H1 (cell line): ENCODE results near the gene F7. TPM values are rescaled to one million over a fixed set of nuclear protein-coding genes. Genes with fewer than 3 reads are reported as not detected.

Experiments used
- CTCF ChIA-PET: fragments of 300-600 bp; sonication (Branson Sonifier 250); formaldehyde crosslinking; loops from one replicate; lab custom pipeline; 2021; ENCODE audit not compliant: partially characterized antibody; lab: Charles Lee
- POLR2A ChIA-PET: fragments of 300-600 bp; sonication (Branson Sonifier 250); formaldehyde crosslinking; loops from one replicate; lab custom pipeline; 2021; ENCODE audit warnings: inconsistent platforms; ENCODE audit not compliant: partially characterized antibody; lab: Charles Lee
- DNase-seq, 2 experiments: peaks; one replicate each; pipeline versions ENCODE4 v3.0.0 to v3.0.0-alpha.2; 2010 to 2022; ENCODE audit warnings: low spot score in 2 of 2, low read depth in 1 of 2, mixed read lengths in 1 of 2
- FAIRE-seq: peaks from 2 replicates; lab custom pipeline; 2011; peaks lifted over from hg19 to GRCh38; lab: Jason Lieb, UNC
- H2AFZ ChIP-seq: 2 replicates; pipeline ENCODE4 v1.8.1; 2012; ENCODE audit warnings: low read length, inconsistent platforms
- H2AK5ac ChIP-seq: 2 replicates; pipeline ENCODE4 v1.6.1; 2013; ENCODE audit warnings: low read depth, low read length
- H2BK120ac ChIP-seq: replicated peaks from 2 replicates; pipeline ENCODE3; 2013; ENCODE audit warnings: low read depth, low read length, inconsistent platforms
- H2BK12ac ChIP-seq: 2 replicates; pipeline ENCODE4 v1.6.1; 2013; ENCODE audit warnings: low read depth, low read length
- H2BK15ac ChIP-seq: 2 replicates; pipeline ENCODE4 v1.6.1; 2013; ENCODE audit warnings: low read length
- H2BK20ac ChIP-seq: 2 replicates; pipeline ENCODE4 v1.6.1; 2013; ENCODE audit warnings: low read length
- H2BK5ac ChIP-seq: 2 replicates; pipeline ENCODE4 v1.6.1; 2013; ENCODE audit warnings: low read depth, low read length
- H3K14ac ChIP-seq: 2 replicates; pipeline ENCODE4 v1.6.1; 2013; ENCODE audit warnings: inconsistent platforms; ENCODE audit not compliant: insufficient read length
- H3K18ac ChIP-seq: 2 replicates; pipeline ENCODE4 v1.6.1; 2013; ENCODE audit warnings: low read length; ENCODE audit errors: extremely low read depth
- H3K23ac ChIP-seq: 2 replicates; pipeline ENCODE4 v1.6.1; 2013; ENCODE audit warnings: inconsistent platforms; ENCODE audit not compliant: insufficient read length
- H3K23me2 ChIP-seq: 2 replicates; pipeline ENCODE4 v1.6.1; 2013; ENCODE audit warnings: low read depth, low read length
- H3K27ac ChIP-seq: 2 replicates; pipeline ENCODE4 v1.6.1; 2011; ENCODE audit warnings: low read depth, low read length, inconsistent platforms
- H3K27me3 ChIP-seq, 4 experiments: replicated peaks in 1 of 4; 1 replicate in 1 of 4; 2 replicates in 3 of 4; pipeline versions ENCODE4 v1.6.1 to v1.8.1; 2011 to 2013; ENCODE audit warnings: low read length in 3 of 4, mild to moderate bottlenecking in 3 of 4, inconsistent platforms in 2 of 4, mixed read lengths in 2 of 4, moderate library complexity in 1 of 4; ENCODE audit not compliant: control insufficient read depth in 3 of 4, insufficient read depth in 3 of 4; ENCODE audit errors: extremely low read depth in 1 of 4
- H3K36me3 ChIP-seq, 4 experiments: 2 replicates each; pipeline versions ENCODE4 v1.6.1 to v1.8.1; 2011 to 2013; ENCODE audit warnings: mild to moderate bottlenecking in 4 of 4, low read length in 3 of 4, moderate library complexity in 2 of 4, control low read depth in 1 of 4, inconsistent platforms in 1 of 4; ENCODE audit not compliant: insufficient read depth in 4 of 4, control insufficient read depth in 2 of 4
- H3K4ac ChIP-seq: replicated peaks from 2 replicates; pipeline ENCODE3; 2013; ENCODE audit warnings: low read length, low read depth, mixed read lengths, inconsistent platforms; ENCODE audit not compliant: insufficient read length
- H3K4me1 ChIP-seq, 4 experiments: replicated peaks in 1 of 4; 1 replicate in 1 of 4; 2 replicates in 3 of 4; pipeline versions ENCODE4 v1.6.1 to v1.8.1; 2011 to 2013; ENCODE audit warnings: low read length in 3 of 4, inconsistent platforms in 2 of 4, mixed read lengths in 1 of 4; ENCODE audit not compliant: insufficient read depth in 4 of 4, control insufficient read depth in 3 of 4
- H3K4me2 ChIP-seq, 2 experiments: 2 replicates each; pipeline versions ENCODE4 v1.6.1 to v1.8.1; 2011 to 2013; ENCODE audit warnings: low read depth in 2 of 2, low read length in 2 of 2, control low read depth in 1 of 2, inconsistent platforms in 1 of 2, mild to moderate bottlenecking in 1 of 2; ENCODE audit not compliant: insufficient read depth in 1 of 2
- H3K4me3 ChIP-seq, 4 experiments: fragments of 200-600, 300-600 bp in 1 of 4; sonication (generic), shearing (Covaris generic), sonication (Bioruptor Twin) in 1 of 4; 2 replicates each; pipeline versions ENCODE4 v1.5.1 to v1.8.1; 2011 to 2016; ENCODE audit warnings: low read length in 4 of 4, low read depth in 3 of 4, control low read depth in 2 of 4, inconsistent platforms in 2 of 4, mild to moderate bottlenecking in 2 of 4, mixed read lengths in 1 of 4, moderate library complexity in 1 of 4; ENCODE audit not compliant: insufficient read depth in 2 of 4; ENCODE audit errors: extremely low read depth in 1 of 4
- H3K56ac ChIP-seq: replicated peaks from 2 replicates; pipeline ENCODE3; 2013; ENCODE audit warnings: low read depth, mild to moderate bottlenecking, mixed read lengths, low read length, inconsistent platforms; ENCODE audit not compliant: insufficient read length
- H3K79me1 ChIP-seq: 2 replicates; pipeline ENCODE4 v1.6.1; 2013; ENCODE audit warnings: low read depth, low read length, control low read depth
- H3K79me2 ChIP-seq, 2 experiments: 2 replicates each; pipeline versions ENCODE4 v1.6.1 to v1.8.1; 2012 to 2013; ENCODE audit warnings: low read length in 2 of 2, mild to moderate bottlenecking in 2 of 2, inconsistent platforms in 1 of 2; ENCODE audit not compliant: insufficient read depth in 2 of 2, control insufficient read depth in 1 of 2
- H3K9ac ChIP-seq, 4 experiments: replicated peaks in 1 of 4; 1 replicate in 1 of 4; 2 replicates in 3 of 4; pipeline versions ENCODE4 v1.6.1 to v1.8.1; 2011 to 2013; ENCODE audit warnings: low read depth in 3 of 4, low read length in 3 of 4, control low read depth in 2 of 4, mild to moderate bottlenecking in 2 of 4, moderate library complexity in 2 of 4, inconsistent platforms in 1 of 4; ENCODE audit errors: extremely low read depth in 1 of 4
- H3K9me3 ChIP-seq, 2 experiments: 2 replicates each; pipeline versions ENCODE4 v1.6.1 to v1.8.1; 2012 to 2013; ENCODE audit warnings: mild to moderate bottlenecking in 2 of 2, moderate library complexity in 2 of 2, control low read depth in 1 of 2, inconsistent platforms in 1 of 2, low read depth in 1 of 2, low read length in 1 of 2, mixed read lengths in 1 of 2; ENCODE audit not compliant: insufficient read depth in 2 of 2
- H4K20me1 ChIP-seq, 2 experiments: replicated peaks in 1 of 2; 2 replicates each; pipeline versions ENCODE3 to v1.8.1; 2011 to 2013; ENCODE audit warnings: inconsistent platforms in 2 of 2, low read length in 2 of 2, mild to moderate bottlenecking in 1 of 2; ENCODE audit not compliant: insufficient read depth in 2 of 2, control insufficient read depth in 1 of 2
- H4K5ac ChIP-seq: 2 replicates; pipeline ENCODE4 v1.6.1; 2013; ENCODE audit warnings: low read length, low read depth, mixed read lengths, inconsistent platforms; ENCODE audit not compliant: insufficient read length
- H4K8ac ChIP-seq: 2 replicates; pipeline ENCODE4 v1.8.0; 2013; ENCODE audit warnings: mild to moderate bottlenecking, moderate library complexity, low read length, inconsistent platforms; ENCODE audit not compliant: insufficient read depth; ENCODE audit errors: extremely low read depth
- H4K91ac ChIP-seq: replicated peaks from 2 replicates; pipeline ENCODE3; 2013; ENCODE audit warnings: low read length, mixed read lengths, inconsistent platforms; ENCODE audit not compliant: insufficient read length
- ATF3 ChIP-seq: IDR thresholded peaks from 2 replicates; pipeline ENCODE4 v1.6.1; 2011; ENCODE audit warnings: low read depth, mild to moderate bottlenecking, low read length; ENCODE audit not compliant: insufficient read depth
- JUN ChIP-seq: IDR thresholded peaks from 2 replicates; pipeline ENCODE4 v1.6.1; 2011; ENCODE audit warnings: low read depth, mild to moderate bottlenecking, improper control_type of control experiment, low read length
- JUND ChIP-seq: IDR thresholded peaks from 2 replicates; pipeline ENCODE4 v1.6.1; 2011; ENCODE audit warnings: mild to moderate bottlenecking, improper control_type of control experiment, low read length
- KDM1A ChIP-seq: fragments of 200-600, 300-600 bp; sonication (generic); IDR thresholded peaks from 2 replicates; pipeline ENCODE4 v1.7.1; 2016; ENCODE audit warnings: mild to moderate bottlenecking, low read length, borderline replicate concordance
- KDM4A ChIP-seq: IDR thresholded peaks from one replicate; pipeline ENCODE4 v1.7.1; 2012; ENCODE audit warnings: low read depth, mild to moderate bottlenecking, moderate library complexity, low read length, inconsistent platforms; ENCODE audit not compliant: severe bottlenecking
- RFX5 ChIP-seq: IDR thresholded peaks from 2 replicates; pipeline ENCODE4 v1.6.1; 2011; ENCODE audit warnings: low read depth, low read length, improper control_type of control experiment, borderline replicate concordance
- SIN3A ChIP-seq, 2 experiments: IDR thresholded peaks in 1 of 2; conservative IDR thresholded peaks in 1 of 2; 2 replicates each; pipeline ENCODE4 v1.6.1; 2011 to 2012; ENCODE audit warnings: low read length in 2 of 2, improper control_type of control experiment in 1 of 2, low read depth in 1 of 2, mild to moderate bottlenecking in 1 of 2
- TAF1 ChIP-seq: IDR thresholded peaks from 2 replicates; pipeline ENCODE4 v1.6.1; 2011; ENCODE audit warnings: mild to moderate bottlenecking, low read depth, low read length
- YY1 ChIP-seq: IDR thresholded peaks from 2 replicates; pipeline ENCODE4 v1.6.1; 2011; ENCODE audit warnings: low read depth, mild to moderate bottlenecking, low read length
- WGBS, 2 experiments: shearing (Covaris generic) in 1 of 2; methylation state at CpG; one replicate each; pipeline versions ENCODE4 v1.1.6 to v1.1.7; 2013 to 2015; ENCODE audit warnings: low lambda C conversion rate in 2 of 2, mixed read lengths in 2 of 2, inconsistent platforms in 1 of 2, low coverage in 1 of 2, missing lambda C conversion rate in 1 of 2; ENCODE audit not compliant: insufficient replicate concordance in 2 of 2, insufficient coverage in 1 of 2, insufficient read length in 1 of 2; ENCODE audit errors: extremely low coverage in 1 of 2, missing lambda C conversion rate in 1 of 2; 5-methylcytosine and 5-hydroxymethylcytosine counted together
- polyA plus RNA-seq, 7 experiments: library from polyadenylated mRNA; depleted of rRNA in 3 of 7; stranded (reverse) in 5 of 7; unstranded in 2 of 7; fragments of >200 nt in 5 of 7; fragments of 200-250 nt in 2 of 7; gene quantifications; 1 replicate in 5 of 7; 2 replicates in 1 of 7; 4 replicates in 1 of 7; pipeline versions ENCODE4 v1.2.1 to v1.2.3, GENCODE V29; 2011 to 2013; ENCODE audit warnings: missing spikeins in 2 of 7, mixed read lengths in 2 of 7
- total RNA-seq: library from RNA; stranded (reverse); fragmentation: NEBNext Ultra II Directional; extraction: Animal tissue kit (Norgen Biotek cat#: 25700); gene quantifications from 2 replicates; pipeline ENCODE4 v1.2.1, GENCODE V29; 2021

The F7 gene
- total and polyA plus RNA-seq, 2 of the 8 experiments (the other 6 are each of a cell fraction or from before 2014, with no cell fraction given) = 0.43 to 0.98 TPM

- H3K9ac ChIP-seq = no peak overlapping the region
- DNase-seq (no peak), FAIRE-seq (no peak)
- no peaks in the 10 kb centered on the region for H3K79me2 ChIP-seq
- H4K8ac ChIP-seq = no peak overlapping the region; the same call in 1 of the 2 replicates
- H3K18ac ChIP-seq = no peak overlapping the region; the same call in 1 of the 2 replicates
- H3K4me2 ChIP-seq = no peak overlapping the region
- no peak overlapping the region for H2BK12ac ChIP-seq
- H3K27me3 ChIP-seq = no peaks in the 10 kb centered on the region
- H3K23me2 ChIP-seq = peaks cover 2% of the 10 kb centered on the region; the same call in 1 of the 2 replicates
- no peak overlapping the region for H2BK15ac ChIP-seq
- peaks cover 0 to 6% (median 4%) of the 10 kb centered on the region in 4 experiments; a peak in 2 of 7 replicates for H3K4me1 ChIP-seq
- H2AK5ac ChIP-seq = no peak overlapping the region
- CTCF ChIA-PET = interaction anchor here (0.9 to 3.1 kb wide), 5 partner anchors 11 to 414 kb away, joined by 3 to 16 read pairs (median 5); no protein-coding TSS in a partner anchor
- H4K20me1 ChIP-seq = no peaks in the 10 kb centered on the region
- peaks cover 3 to 8% (median 4%) of the 10 kb centered on the region in 4 experiments; a peak in 4 of 8 replicates for H3K36me3 ChIP-seq
- 92% methylated on average over 30 of the region's 30 CpGs; no CpG with 5 or more reads in 1 of the 2 experiments for WGBS, 2 experiments
- no peak overlapping the region for H2BK20ac ChIP-seq
- H2BK120ac ChIP-seq = no peak overlapping the region
- no peaks in the 10 kb centered on the region for H3K9me3 ChIP-seq
- H2BK5ac ChIP-seq = no peak overlapping the region
- no peak overlapping the region for H2AFZ ChIP-seq
- no peak overlapping the region for H3K27ac ChIP-seq
- no peak overlapping the region for H3K14ac ChIP-seq
- no peak overlapping the region for H3K56ac ChIP-seq
- POLR2A ChIA-PET = interaction anchor here (2.0 kb wide), 1 partner anchor 13 kb away, joined by 5 read pairs; no protein-coding TSS in a partner anchor
- no peak overlapping the region for H3K4me3 ChIP-seq
- H3K23ac ChIP-seq = no peak overlapping the region
- no peak overlapping the region for H4K91ac ChIP-seq
- no peak overlapping the region for H4K5ac ChIP-seq
- no peak overlapping the region for H3K4ac ChIP-seq
- no peaks in the 10 kb centered on the region for H3K79me1 ChIP-seq
- TF ChIP-seq YY1 (no peak), KDM1A (no peak), JUN (no peak), TAF1 (no peak), SIN3A (conservative IDR thresholded peaks at IDR 0.05 in 1 of 2, IDR thresholded peaks at IDR 0.05 in 1 of 2; ENCODE audit: low read depth in 1 of 2, low read length in 2 of 2) (no peak), RFX5 (no peak), KDM4A (no peak), JUND (no peak), ATF3 (no peak)
These were observed 14.3 kb upstream of the F7 start for GRCh38 chr13:113091211-113091771.
